ENCODE results near the gene TARBP1.

Gene TARBP1

DNA sequence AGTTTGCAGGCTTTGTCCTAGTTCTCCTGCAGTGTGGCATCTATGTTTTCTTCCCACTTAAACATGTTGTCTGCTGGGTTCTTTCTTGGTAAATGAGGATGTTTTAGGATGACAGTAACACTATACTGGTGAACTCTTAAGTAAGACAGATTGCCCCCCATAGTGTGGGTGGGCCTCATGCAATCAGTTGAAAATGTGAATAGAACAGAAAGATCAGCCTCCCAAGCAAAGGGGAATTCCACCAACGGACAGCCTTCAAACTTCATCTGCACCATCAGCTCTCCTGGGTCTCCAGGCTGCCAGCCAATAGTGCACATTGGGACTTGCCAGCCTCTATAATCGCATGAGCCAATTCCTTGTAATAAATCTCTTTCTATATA lies 10.7 kb upstream of the TARBP1 start:
- Histone ChIP-seq H3K79me2 (no peaks in the 10 kb centered on the region), H3K4me3 (ENCODE audit: low read depth, low read length) (no peak overlapping the region), H3K9me3 (ENCODE audit: control insufficient read depth, low read length) (no peaks in the 10 kb centered on the region), H2AFZ (no peak overlapping the region), H3K4me2 (ENCODE audit: low read length) (no peak overlapping the region), H3K27ac (no peak overlapping the region), H3K4me1 (no peaks in the 10 kb centered on the region), H3K36me3 (ENCODE audit: control insufficient read depth, insufficient read depth, low read length) (no peaks in the 10 kb centered on the region), H3K27me3 (ENCODE audit: control insufficient read depth, insufficient read depth, low read length) (no peaks in the 10 kb centered on the region), H3K9ac (no peak overlapping the region)
- TF ChIP-seq, protein P1, sequence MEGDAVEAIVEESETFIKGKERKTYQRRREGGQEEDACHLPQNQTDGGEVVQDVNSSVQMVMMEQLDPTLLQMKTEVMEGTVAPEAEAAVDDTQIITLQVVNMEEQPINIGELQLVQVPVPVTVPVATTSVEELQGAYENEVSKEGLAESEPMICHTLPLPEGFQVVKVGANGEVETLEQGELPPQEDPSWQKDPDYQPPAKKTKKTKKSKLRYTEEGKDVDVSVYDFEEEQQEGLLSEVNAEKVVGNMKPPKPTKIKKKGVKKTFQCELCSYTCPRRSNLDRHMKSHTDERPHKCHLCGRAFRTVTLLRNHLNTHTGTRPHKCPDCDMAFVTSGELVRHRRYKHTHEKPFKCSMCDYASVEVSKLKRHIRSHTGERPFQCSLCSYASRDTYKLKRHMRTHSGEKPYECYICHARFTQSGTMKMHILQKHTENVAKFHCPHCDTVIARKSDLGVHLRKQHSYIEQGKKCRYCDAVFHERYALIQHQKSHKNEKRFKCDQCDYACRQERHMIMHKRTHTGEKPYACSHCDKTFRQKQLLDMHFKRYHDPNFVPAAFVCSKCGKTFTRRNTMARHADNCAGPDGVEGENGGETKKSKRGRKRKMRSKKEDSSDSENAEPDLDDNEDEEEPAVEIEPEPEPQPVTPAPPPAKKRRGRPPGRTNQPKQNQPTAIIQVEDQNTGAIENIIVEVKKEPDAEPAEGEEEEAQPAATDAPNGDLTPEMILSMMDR (IDR thresholded peaks at IDR 0.05) = no peak

DNA sequence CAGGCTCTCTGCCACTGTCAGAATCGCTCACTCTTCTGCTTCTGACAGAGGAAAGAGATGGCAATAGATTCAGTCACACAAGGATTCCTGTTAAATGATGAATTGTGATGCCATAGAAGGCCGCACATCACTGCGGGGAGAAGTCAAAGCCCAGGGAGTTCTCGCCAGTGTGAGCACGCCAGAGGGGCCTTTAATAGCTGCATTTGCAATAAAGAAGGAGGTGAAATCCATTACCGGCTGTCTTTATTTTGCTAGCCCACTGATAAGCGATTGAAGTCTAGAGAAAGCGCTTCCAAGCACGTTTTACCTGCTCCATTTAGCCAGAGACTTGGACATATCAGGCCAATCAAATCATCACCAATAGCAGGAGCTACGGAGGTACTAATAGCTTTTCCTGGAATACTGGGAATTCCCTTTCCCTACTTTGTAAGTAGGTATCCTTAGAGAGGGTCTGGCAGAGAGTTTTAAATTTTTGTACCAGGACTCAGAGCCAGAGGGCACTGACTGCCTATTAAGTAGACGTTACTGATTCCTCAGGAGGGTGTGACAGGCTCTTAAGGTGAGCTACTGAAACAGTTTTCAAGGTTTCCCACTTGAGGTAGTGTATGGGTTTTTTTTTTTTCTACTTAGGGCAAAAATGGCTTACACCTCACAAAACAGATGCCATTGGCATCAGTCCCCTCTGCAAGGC lies 10.2 kb upstream of the TARBP1 start:
- Histone ChIP-seq H3K27ac (no peak overlapping the region), H3K27me3 (ENCODE audit: control insufficient read depth, insufficient read depth, low read length) (no peaks in the 10 kb centered on the region), H3K9ac (no peak overlapping the region), H3K9me3 (ENCODE audit: control insufficient read depth, low read length) (no peaks in the 10 kb centered on the region), H3K36me3 (ENCODE audit: control insufficient read depth, insufficient read depth, low read length) (no peaks in the 10 kb centered on the region), H3K4me1 (no peaks in the 10 kb centered on the region), H3K4me2 (ENCODE audit: low read length) (no peak overlapping the region), H3K4me3 (ENCODE audit: low read depth, low read length) (no peak overlapping the region), H3K79me2 (no peaks in the 10 kb centered on the region), H2AFZ (no peak overlapping the region)
- TF ChIP-seq, protein P1 (IDR thresholded peaks at IDR 0.05) = no peak

DNA sequence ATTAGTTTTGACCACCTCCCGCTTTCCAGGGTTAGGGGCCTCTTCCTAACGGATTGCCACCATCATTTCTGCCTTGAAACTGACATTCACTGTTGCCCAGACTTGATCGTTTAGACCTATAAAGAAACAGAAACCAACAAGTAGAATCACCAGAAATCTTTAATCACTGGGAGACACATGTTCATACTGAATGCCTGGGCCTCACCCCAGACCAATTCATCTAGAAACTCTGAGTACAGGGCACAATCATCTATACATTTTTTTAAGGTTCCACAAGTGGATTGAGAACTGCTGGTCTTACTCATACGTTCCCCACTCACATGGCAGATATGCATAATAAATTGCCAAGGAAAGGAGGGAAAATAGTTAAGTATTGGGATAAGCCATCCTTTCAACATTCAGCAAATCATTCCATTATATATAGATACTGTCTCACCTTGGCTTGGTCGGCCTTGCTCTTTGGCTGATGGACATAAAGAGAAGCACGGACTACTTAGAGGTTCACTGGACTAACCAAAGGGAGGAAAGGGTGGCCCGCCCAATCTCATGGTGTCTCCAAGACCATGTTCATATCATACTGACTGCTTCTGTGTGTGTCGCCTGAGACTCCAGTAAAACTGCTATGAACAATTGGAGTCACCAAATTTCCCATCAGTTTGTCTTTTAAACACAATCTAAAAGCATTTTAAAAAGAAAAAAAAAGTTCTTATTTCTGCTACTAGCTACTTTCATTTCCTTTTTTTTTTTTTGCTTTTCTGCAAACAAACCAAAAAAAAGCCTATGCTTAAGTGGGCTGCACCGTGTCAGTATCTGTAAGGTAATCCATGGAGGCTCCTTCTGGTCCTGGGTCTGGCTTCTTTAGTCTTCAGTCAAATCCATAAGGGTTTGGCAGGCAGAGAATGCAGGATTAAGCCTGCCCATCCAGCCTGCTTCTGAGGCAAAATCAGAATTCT lies 9.4 kb upstream of the TARBP1 start:
- no peaks in the 10 kb centered on the region for H3K4me1 ChIP-seq
- no peak overlapping the region for H3K4me3 ChIP-seq (ENCODE audit: low read depth, low read length)
- H3K36me3 ChIP-seq (ENCODE audit: control insufficient read depth, insufficient read depth, low read length) = no peaks in the 10 kb centered on the region
- TF ChIP-seq, protein P1 (IDR thresholded peaks at IDR 0.05) = no peak
- no peak overlapping the region for H3K9ac ChIP-seq
- no peaks in the 10 kb centered on the region for H3K79me2 ChIP-seq
- H2AFZ ChIP-seq = no peak overlapping the region
- no peaks in the 10 kb centered on the region for H3K27me3 ChIP-seq (ENCODE audit: control insufficient read depth, insufficient read depth, low read length)
- H3K4me2 ChIP-seq (ENCODE audit: low read length) = no peak overlapping the region
- H3K27ac ChIP-seq = no peak overlapping the region
- no peaks in the 10 kb centered on the region for H3K9me3 ChIP-seq (ENCODE audit: control insufficient read depth, low read length)

DNA sequence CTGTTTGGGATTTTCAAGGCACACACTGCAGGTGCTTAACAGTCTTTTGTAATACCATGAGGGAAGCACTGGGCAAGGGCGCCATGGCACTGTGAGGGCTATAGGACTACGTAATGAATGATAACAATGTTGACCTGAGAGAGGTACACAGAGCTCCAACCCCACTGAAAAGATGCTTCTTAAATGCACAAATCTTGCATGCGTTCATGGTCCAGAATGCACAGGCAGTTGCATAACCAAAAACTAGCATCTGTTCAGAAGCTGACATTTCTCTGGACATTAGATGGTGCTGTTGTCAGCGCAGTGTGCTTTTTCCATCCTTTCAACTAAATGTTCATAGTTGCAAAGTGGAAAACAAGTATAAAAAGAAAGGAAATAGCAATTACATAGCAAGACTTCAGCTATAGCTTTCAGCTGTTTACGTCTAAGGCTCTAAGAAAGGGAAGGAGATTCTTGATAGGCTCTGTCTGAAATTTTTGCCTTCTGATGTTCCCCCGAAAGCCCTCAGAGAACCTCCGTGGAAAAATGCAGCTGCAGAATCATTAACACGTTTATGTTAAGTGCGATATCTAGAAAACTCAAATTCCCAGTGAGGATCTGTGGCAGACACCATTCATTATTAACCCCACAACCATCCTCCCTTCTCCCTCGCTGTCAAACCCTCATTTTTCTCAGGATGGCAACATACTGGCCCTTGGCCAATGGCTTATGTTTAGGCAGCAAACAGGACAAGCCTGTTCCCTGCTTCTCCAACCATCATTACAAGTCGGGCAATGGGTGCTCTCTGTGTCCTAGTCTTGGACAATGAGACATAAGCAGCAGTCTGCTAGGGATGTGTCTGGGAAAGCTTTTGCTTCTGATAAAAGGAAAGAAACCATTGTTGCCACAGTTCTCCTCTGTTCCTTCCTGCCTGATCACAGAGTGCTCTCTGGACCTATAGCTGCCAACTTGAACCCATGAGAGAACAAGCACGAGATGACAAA lies 8.2 kb upstream of the TARBP1 start:
- Histone ChIP-seq H2AFZ (no peak overlapping the region), H3K27me3 (ENCODE audit: control insufficient read depth, insufficient read depth, low read length) (no peaks in the 10 kb centered on the region), H3K4me3 (ENCODE audit: low read depth, low read length) (no peak overlapping the region), H3K9me3 (ENCODE audit: control insufficient read depth, low read length) (no peaks in the 10 kb centered on the region), H3K79me2 (no peaks in the 10 kb centered on the region), H3K27ac (no peak overlapping the region), H3K4me1 (no peaks in the 10 kb centered on the region), H3K36me3 (ENCODE audit: control insufficient read depth, insufficient read depth, low read length) (no peaks in the 10 kb centered on the region), H3K4me2 (ENCODE audit: low read length) (no peak overlapping the region), H3K9ac (no peak overlapping the region)
- TF ChIP-seq, protein P1 (IDR thresholded peaks at IDR 0.05) = peak; percentile 23

All from parathyroid adenoma (tissue), 2 donors.